Inferior parietal cortex (tissue), 1 donor: Measurements from ENCODE around the gene STX7.
"Not testable (repeated sequence)": the region's sequence is repeated elsewhere in the genome, so short reads cannot be mapped to it uniquely, and the experiment has no call there.

Experiments
- DNase-seq: peaks from one replicate; pipeline ENCODE4 v3.0.0-alpha.2; 2016; ENCODE audit errors: extremely low spot score

The STX7 gene

GRCh38 chr6:132512638-132513632 is at the start of gene STX7:
TSS of gene STX7 (minus strand) at chr6:132513116. CDS start at chr6:132503530, 9,586 bp downstream.
- DNase-seq, result peak; percentile 96

DNA sequence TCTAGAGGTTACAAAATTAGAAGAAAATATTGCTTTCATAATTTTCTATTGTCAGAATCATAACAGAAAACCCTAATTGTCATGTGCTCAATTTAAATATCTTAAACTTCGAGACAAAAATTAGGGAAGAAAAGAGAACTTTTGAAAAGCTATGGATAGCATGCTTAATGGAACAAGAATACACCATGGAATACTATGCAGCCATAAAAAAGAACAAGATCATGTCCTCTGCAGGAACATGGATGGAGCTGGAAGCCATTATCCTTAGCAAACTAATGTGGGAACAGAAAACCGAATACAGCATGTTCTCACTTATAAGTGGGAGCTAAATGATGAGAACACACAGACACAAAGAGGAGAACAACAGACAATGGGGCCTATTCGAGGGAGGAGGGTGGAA is 47.2 kb upstream of the STX7 start:
- not testable (repeated sequence) for DNase-seq

GRCh38 chr6:132552372-132552771 is 39.5 kb upstream of the STX7 start, which contains the start of gene TAAR8:
TSS of gene TAAR8 (plus strand) at chr6:132552672. CDS start at chr6:132552693, 21 bp downstream.
- no peak for DNase-seq

DNA sequence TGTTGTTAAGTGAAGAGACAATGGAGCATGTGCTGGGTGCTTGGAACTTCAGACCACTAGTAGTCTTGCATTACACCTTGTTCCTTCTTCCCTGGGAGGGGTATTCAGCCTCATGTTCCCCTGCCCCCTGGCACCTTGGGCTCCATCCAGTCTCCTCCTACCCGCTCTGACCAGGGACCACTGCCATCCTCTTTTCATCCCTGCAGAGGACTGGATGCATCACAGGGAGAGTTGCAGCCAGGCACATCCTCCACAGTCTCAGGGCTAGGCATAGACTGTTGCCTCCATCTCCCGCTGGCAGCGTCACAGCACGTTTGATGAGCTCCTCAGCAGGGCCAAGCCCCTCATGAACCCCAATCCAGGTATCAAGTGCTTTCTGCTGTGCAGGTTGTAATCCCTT is 38.3 kb upstream of the STX7 start:
- no peak for DNase-seq

- DNase-seq, result no peak
Observed at GRCh38 chr6:132548746-132549463, 36.0 kb upstream of the STX7 start.

DNA sequence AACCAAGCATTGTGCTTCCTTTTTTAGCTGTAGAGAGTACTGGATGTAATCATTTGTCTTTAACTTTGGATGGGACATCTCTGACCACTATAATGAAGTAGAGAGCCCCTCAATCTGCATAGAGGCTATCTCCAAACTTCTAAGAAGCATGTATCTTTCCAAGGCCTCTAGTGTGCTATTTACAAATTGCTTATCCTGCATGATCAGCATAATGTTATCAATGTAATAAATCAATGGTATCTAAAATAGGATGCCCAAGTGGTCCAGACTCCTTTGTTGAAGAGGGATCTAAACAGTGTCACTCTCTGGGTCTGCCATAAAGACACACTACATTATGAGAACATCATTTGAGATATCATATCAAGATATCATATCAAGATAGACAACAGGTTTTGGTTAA is 31.9 kb upstream of the STX7 start:
- DNase-seq, result no peak

DNA sequence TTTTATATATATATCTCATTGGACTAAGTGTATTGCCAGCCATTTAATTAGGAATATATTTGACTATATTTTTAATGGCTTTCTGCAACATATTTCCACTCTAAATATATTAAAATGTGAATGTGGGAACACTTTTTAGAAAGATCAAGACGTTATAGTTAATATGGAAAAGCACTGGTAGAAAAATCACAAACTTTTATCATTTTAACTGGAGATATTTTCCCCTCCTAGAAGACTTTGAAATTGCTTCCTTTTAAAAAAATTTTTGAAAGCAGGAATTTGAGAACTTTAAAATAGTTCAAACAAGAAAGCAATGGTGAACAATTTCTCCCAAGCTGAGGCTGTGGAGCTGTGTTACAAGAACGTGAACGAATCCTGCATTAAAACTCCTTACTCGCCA is 25.1 kb upstream of the STX7 start, which contains the start of gene TAAR9:
TAAR9 (plus strand) TSS at position 301 of the 400 bp plus-strand sequence; CDS start at position 314, 13 bp downstream.
- no peak for DNase-seq

DNA sequence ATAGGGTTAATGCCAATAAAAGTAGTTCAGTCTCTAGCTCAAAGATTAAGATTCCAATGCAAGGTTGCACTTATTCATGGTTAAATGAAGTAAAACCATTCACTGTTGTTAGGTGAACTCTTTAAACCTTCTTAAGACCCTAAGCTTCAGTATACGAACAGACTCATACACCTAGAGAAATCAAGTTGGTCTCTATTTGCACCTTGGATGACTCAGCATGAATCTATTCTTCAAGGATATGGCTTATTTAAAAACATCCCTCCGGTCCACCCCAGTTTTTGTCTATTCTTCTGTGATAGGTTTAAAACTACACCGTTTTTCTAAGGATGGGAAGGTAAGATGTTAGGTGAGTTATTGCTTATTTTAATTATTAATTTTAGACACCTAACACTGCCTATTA is 24.2 kb upstream of the STX7 start:
- no peak for DNase-seq

GRCh38 chr6:132534546-132534945 is 21.6 kb upstream of the STX7 start:
- not testable (repeated sequence) for DNase-seq

- peak; percentile 85 for DNase-seq
Observed at GRCh38 chr6:132530293-132530974, 17.5 kb upstream of the STX7 start.

GRCh38 chr6:132527791-132528190 is 14.9 kb upstream of the STX7 start:
- no peak for DNase-seq

GRCh38 chr6:132526461-132526860 is 13.5 kb upstream of the STX7 start:
- no peak for DNase-seq

GRCh38 chr6:132525866-132526265 is 12.9 kb upstream of the STX7 start:
- DNase-seq, result no peak

DNA sequence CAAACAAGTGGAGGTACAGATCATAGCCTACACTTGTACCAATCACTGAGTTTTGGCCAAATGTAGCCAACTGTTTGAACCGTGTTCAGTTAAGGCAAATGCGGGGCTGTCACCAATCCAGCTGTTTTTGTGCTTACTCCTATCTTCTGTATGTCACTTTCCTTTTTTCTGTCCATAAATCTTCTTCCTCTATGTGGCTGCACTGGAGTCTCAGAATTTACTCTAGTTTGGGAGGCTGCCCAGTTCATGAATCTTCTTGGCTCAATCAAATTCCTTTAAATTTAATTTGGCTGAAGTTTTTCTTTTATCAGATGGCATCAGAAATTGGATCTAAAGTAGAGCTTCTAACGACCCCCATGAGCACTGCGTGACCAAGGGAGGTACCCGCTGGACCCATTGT is 11.7 kb upstream of the STX7 start:
- no peak for DNase-seq

DNA sequence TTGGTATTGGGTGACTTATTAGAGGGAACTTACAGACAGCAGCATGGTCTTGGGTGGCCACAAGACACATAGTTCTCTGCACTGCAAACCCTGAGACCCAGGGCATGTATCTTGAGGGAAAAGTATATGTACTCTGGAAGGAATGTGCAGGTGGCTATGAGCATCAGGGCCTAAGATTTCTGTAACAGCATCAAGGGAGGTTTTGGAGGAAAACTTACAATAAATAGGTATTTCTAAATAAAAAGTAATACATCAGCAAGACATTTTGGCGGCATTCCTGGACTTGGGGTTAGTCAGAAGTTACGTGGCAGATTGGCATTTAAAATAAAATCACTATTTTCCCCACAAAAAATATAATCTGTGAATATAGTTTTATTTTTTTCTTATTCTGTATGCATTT is 8.0 kb upstream of the STX7 start:
- DNase-seq, result no peak

DNA sequence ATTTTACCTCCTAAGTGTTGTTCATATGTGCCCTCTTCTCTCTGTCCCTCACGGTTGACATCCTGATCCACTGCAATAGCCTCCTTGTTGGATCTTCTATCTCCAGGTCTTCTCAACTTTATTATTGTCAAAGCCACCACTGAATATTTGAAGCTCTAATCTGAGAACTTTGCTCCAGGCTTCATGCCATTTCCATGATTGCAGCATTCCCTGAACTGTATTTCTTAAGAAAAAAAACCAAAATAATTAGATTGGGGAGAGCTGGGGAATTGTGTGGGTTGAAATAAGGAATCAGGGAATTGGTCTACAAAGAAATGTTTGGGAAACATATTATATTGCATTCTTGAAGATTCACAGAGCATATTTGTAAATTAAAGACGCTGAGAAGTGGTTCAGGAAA is 2.5 kb upstream of the STX7 start:
- no peak for DNase-seq

GRCh38 chr6:132513831-132514545 is 1.1 kb upstream of the STX7 start:
- no peak for DNase-seq

- no peak for DNase-seq
Observed at GRCh38 chr6:132512342-132512637, 626 bp downstream of the STX7 start.

DNA sequence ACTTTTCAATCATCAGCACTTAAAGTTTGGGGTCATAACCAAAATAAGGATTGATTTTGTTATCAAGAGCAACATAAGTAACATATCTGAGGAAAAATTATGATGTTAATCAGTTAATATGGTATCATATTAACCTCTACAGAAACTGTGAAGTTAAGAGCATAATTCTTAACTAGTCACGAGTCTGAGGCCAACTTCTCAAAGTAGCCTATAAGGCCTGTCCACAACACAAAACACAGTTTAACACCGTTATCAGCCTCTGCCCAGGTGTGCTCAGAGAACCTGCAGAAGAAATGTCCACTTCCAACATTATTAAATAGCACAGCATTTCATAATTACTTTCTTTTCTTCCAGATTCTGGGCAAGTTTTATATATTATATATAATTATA is 1.1 kb downstream of the STX7 start:
- no peak for DNase-seq

DNA sequence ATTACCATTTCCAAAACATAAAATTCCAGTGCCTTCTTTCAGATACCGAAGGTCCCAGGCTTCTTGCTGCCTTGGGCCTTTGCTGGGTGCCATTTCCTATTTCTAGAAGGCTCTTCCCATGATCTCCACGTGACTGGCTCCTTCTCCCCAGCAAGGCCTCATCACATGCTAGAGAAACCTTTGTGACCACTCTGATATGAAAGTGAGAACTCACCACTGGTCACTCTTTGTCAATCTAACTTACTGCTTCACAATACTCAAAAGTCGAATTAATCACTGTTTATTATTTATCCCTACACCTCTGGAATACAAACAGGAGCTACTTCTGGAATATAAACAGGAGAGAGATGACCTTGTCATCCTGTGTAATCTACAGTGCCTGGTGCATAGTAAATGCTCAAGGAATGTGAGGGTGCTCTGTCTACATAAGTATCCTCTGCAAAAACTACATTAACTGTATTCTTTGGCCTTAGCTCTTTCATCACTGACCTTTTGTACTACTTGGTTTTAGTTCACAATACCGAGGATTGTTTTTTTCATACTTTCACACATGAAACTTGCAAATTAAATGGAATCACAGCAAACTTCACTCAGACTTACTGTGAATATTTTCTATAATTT is 1.6 kb downstream of the STX7 start:
- no peak for DNase-seq
